Measurements from ENCODE around the gene LRRC3. TPM values are rescaled to one million over a fixed set of nuclear protein-coding genes. Genes with fewer than 3 reads are reported as not detected.
A peak's percentile ranks its signal among the peaks of the same experiment; 100 is the strongest.

LRRC3 gene
- total RNA-seq, 1 donor from 2014 or later, result 2.7 TPM

GRCh38 chr21:44449473-44450363 lies 5.6 kb upstream of the LRRC3 start:
- intact Hi-C loops (cut with DNase I), result no loop called here
- DNase-seq (no peak), ATAC-seq (ENCODE audit: poor library complexity) (no peak)

GRCh38 chr21:44450402-44450801 lies 4.9 kb upstream of the LRRC3 start:
- no peak for DNase-seq

DNA sequence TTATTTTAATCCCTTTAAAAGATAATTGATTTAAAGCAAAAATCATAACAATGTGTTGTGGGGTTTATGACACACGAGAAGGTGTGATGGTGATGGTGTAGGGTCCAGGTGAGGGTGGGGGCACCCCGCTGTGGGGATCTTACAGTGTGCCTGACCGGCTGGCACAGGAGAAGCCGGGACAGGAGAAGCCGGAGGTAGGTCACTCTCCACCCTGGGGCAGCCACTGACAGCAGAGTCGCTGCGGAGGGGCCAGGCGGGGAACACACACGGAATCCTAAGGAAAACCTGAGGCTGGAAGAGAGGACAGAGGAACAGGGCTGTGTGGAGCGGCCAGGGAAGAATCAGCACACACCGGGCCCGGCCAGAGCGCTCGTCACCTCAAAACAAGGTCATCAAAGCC lies 4.3 kb upstream of the LRRC3 start:
- DNase-seq (no peak), ATAC-seq (ENCODE audit: poor library complexity) (no peak)
- intact Hi-C loops (cut with DNase I), result no loop called here

More at GRCh38 chr21:44450402-44450801, 4.9 kb upstream of the LRRC3 start:
- intact Hi-C loops (cut with DNase I), result no loop called here
- no peak for ATAC-seq (ENCODE audit: poor library complexity)

GRCh38 chr21:44453120-44453519 lies 2.2 kb upstream of the LRRC3 start:
- no peak for ATAC-seq (ENCODE audit: poor library complexity)
- no peak for DNase-seq
- intact Hi-C loops (cut with DNase I), result no loop called here

- intact Hi-C loops (cut with DNase I), result no loop called here
- no peak for DNase-seq
- no peak for ATAC-seq (ENCODE audit: poor library complexity)
Measured at GRCh38 chr21:44454058-44454457, 1.3 kb upstream of the LRRC3 start.

DNA sequence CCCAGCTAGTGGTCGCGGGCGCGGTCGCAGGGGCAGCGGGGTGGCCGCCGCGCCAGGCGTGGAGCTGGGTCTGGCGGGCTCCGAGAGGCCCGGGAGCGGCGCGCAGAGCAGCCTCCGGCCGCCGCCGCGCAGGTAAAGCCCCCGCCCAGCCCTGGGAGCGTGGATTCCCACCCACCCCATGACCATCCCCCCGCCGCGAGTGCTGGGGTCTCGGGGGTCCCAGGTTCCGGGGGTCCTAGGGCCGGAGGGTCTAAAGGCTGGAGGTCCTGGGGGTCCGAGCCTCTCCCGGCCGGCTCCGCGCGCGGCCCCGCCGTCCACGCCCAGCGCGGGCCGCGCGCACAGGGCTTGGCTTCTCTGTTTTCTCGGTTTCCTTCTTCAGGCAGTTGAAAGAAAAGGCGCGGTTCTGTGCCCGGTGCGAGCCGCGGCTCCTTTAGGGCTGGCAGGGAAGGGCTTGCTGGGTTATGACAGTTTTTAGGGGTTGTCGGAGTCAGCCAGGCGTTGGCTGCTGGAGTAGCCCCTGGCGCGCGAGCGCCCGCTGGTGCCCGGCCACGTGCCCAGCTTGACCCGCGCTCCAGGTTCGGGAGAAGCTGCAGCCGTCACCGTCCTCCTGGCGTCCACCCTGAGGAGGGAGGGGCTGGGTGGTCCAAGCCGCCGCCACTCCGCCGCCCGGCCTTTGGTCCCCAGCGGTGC lies 359 bp downstream of the LRRC3 start:
- DNase-seq, result peak; percentile 76
- intact Hi-C loops (cut with DNase I), result no loop called here
- ATAC-seq (ENCODE audit: poor library complexity), result peak; percentile 85

- intact Hi-C loops (cut with DNase I), result no loop called here
- ATAC-seq (ENCODE audit: poor library complexity) (no peak), DNase-seq (no peak)
Measured at GRCh38 chr21:44456214-44456914, 1.1 kb downstream of the LRRC3 start.

DNA sequence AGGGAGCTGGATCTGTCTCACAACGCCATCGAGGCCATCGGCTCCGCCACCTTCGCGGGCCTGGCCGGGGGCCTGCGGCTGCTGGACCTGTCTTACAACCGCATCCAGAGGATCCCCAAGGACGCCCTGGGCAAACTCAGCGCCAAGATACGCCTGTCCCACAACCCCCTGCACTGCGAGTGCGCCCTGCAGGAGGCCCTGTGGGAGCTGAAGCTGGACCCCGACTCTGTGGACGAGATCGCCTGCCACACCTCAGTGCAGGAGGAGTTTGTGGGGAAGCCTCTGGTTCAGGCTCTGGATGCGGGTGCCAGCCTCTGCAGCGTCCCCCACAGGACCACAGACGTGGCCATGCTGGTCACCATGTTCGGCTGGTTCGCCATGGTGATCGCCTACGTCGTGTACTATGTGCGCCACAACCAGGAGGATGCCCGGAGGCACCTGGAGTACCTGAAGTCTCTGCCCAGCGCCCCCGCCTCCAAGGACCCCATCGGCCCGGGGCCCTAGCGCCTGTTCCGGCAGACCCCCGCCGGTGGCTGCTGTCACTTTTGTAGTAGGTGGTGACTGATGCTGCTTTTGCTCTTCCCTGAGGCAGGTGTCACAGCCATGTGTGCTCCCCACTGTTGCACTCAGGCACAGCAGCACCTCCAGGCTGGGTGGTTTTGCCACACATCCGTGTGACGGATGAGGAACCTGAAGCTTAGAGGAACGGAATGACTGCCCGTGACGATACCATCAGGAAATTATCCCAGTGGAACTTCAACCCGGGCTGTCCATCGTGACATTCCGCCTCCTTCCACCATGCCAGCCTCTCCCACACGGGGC lies 1.8 kb downstream of the LRRC3 start:
- ATAC-seq (ENCODE audit: poor library complexity) (no peak), DNase-seq (no peak)
- intact Hi-C loops (cut with DNase I), result no loop called here

DNA sequence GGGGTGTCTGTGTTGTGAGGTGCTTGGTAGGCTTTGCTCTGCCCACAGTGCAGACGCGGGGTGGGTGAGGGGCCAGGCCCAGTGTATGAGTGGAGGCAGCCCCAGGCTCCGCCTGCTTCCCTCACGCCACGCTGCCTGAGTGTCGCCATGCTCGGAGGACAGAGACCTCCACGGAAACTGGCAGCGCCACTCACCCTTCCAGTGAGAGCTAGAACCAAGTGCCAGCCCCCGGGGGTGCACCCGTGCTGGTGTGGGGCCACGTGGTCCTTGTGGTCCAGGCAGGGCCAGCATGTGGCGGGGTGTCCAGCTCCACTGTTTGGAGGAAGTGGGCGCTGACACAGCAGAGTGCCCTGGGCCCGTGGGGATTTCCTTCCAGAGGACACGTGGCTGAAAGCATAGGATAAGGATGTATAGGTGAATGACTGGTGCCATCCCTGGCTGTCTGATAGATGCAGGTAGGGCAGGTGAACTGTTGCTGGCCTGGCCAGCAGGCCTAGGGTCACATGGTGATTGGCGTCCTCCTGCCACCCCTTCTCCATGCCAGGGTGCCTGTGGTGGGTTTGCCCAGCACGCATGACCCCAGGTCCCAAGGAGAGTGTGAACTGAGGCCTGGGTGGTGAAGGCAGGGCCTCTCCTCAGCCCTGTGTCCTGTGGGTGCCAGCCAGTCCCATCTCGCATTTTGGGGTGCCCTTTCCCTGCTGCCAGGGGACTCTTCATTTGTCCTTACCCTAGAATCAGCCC lies 3.8 kb downstream of the LRRC3 start:
- intact Hi-C loops (cut with DNase I), result no loop called here
- no peak for DNase-seq
- no peak for ATAC-seq (ENCODE audit: poor library complexity)

DNA sequence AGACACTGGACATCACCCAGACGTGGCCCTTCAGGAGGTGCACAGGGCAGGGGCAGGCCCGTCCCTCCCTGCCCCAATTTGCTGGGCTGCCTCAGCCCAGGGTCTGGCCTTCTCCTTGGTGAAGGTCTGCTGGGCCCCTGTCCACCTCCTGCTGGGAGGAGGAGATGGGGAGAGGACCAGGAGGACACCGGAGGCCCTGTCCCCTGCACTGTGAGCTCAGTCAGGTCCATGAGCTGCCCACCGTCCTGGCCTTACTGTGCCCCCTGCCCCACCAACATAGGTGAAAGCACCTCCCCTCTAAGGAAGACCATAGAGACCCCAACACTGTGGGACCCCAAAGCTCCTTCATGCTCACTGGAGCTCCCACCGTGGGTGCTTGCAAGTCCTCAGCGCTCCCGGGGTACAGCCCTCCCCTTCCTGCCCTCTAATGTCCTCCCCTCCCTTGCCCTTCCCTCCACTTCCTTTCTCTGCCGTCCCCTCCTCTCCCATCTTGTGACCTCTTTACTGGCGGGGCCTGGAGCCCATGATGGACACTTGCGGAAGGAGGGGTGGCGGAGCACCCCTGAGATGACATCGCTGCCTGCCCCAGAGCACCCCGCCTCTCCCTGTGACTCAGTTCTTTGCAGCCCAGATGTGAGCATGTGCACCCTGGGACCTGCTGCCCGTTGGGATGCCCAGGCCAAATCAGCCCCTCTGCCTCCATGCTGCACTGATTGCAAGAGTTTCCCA lies 4.6 kb downstream of the LRRC3 start:
- DNase-seq, result no peak
- no peak for ATAC-seq (ENCODE audit: poor library complexity)
- intact Hi-C loops (cut with DNase I), result no loop called here

- DNase-seq (no peak), ATAC-seq (ENCODE audit: poor library complexity) (no peak)
- intact Hi-C loops (cut with DNase I), result no loop called here
Measured at GRCh38 chr21:44460441-44460755, 5.1 kb downstream of the LRRC3 start.

DNA sequence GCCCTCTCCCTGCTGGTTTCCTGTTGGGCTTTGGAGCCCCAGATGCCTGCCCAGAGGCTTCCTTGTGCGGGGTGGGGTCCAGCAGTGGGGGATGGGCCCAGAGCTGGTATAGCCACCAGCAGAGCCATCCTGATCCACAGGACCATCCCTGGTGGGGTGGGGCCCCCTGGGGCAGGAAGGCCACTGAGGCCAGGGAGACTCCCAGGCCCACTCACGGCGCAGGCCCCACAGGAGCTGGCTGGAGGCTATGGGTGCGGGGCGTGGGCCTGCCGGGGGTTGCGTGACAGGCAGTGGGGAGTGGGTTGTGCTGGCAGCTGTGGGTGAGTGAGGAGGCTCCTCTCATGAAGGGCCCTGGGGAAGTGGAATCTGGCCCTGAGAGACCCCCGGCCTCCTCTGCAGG lies 5.7 kb downstream of the LRRC3 start:
- no peak for ATAC-seq (ENCODE audit: poor library complexity)
- intact Hi-C loops (cut with DNase I), result no loop called here
- no peak for DNase-seq

- DNase-seq (peak; percentile 62), ATAC-seq (ENCODE audit: poor library complexity) (peak; percentile 82)
- intact Hi-C loops (cut with DNase I), result no loop called here
Measured at GRCh38 chr21:44461464-44462001, 6.2 kb downstream of the LRRC3 start.

DNA sequence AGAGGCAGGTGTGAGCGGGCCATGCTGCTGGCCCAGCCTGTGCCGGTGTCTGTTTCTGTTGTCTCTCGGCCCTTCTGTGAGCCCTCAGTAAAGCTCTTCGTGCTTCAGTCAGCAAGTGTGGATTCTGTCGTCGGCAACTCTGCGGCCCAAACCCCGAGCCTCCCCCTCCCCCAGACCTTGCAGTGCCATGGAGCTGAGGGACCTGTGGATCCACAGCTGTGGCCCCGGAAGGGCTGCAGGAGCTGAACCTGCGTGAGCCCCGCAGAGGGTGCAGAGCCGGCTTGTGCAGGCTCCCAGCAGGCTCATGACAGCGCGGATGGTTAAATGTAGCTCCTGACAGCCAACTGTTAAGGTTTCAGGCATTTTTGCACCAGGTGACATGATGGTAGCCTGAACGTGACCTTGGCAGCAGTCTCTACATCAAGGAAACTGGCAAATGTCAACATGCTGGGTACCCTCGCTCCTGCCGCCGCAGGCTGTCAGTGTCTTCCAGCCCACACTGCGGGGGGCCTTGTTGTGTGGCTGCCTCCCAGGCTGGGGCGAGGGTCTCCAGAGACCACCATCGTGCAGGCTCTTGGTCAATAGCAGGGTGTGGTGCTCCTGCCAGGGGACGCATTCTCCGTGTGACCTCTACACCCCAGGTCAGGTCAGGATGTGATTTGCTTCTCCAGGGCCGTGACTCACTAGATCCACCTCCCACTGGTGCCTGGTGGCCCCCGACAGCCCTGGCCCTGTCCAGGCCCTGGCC lies 7.0 kb downstream of the LRRC3 start:
- ATAC-seq (ENCODE audit: poor library complexity) (no peak), DNase-seq (no peak)
- intact Hi-C loops (cut with DNase I), result no loop called here

- DNase-seq (no peak), ATAC-seq (ENCODE audit: poor library complexity) (no peak)
- intact Hi-C loops (cut with DNase I), result no loop called here
Measured at GRCh38 chr21:44462834-44463200, 7.5 kb downstream of the LRRC3 start.

DNA sequence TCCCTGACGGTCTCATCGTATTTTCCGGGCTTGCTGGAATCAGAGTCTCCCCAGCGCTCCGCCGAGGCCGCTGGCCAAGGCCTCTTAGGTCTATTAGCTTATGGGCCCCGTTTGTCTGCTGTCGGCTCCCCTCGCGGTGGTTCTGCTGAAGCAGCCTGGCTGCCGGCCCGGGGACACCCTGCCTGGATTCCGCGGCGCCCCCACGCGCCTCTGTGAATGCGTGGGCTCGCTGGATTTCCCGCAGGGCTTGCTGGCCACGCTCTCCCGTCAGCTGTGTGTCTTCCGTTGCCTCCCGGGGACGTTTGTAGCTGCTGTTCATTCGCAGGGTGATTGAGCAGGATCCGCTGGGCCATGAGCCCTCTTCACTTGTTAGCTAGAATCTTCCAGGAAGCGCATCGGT lies 8.4 kb downstream of the LRRC3 start:
- intact Hi-C loops (cut with DNase I), result no loop called here
- DNase-seq (no peak), ATAC-seq (ENCODE audit: poor library complexity) (no peak)

- DNase-seq (no peak), ATAC-seq (ENCODE audit: poor library complexity) (no peak)
- intact Hi-C loops (cut with DNase I), result no loop called here
Measured at GRCh38 chr21:44464351-44464750, 9.0 kb downstream of the LRRC3 start.

All from Right ventricle myocardium superior (tissue), 1 donor.